Neural cell (in vitro differentiated cells): ENCODE data around the gene SIVA1. TPM values are rescaled to one million over a fixed set of nuclear protein-coding genes. Genes with fewer than 3 reads are reported as not detected.

Experiments used
- H2AFZ ChIP-seq: fragments of 200-600, 300-800 bp; sonication (generic), shearing (Covaris generic); 2 replicates; pipeline ENCODE4 v1.6.0; 2014; ENCODE audit warnings: low read depth, mild to moderate bottlenecking, antibody characterized with exemption, low read length, moderate library complexity
- H3F3A ChIP-seq: fragments of 200-600 bp; shearing (Covaris generic); 2 replicates; pipeline ENCODE4 v1.6.1; 2016; ENCODE audit warnings: mild to moderate bottlenecking, moderate library complexity, mixed read lengths, antibody characterized with exemption, low read length; ENCODE audit not compliant: insufficient read depth, poor library complexity, severe bottlenecking
- H3K27ac ChIP-seq: fragments of 200-600, 300-800 bp; sonication (generic), shearing (Covaris generic); 2 replicates; pipeline ENCODE4 v1.5.1; 2014; ENCODE audit warnings: mild to moderate bottlenecking, low read length, moderate library complexity
- H3K27me3 ChIP-seq: fragments of 300-800, 200-600 bp; sonication (generic), shearing (Covaris generic); 2 replicates; pipeline ENCODE4 v1.6.0; 2014; ENCODE audit warnings: mild to moderate bottlenecking, low read depth, low read length, moderate library complexity; ENCODE audit not compliant: insufficient read depth
- H3K36me3 ChIP-seq: fragments of 300-800, 200-600 bp; sonication (generic), shearing (Covaris generic); 2 replicates; pipeline ENCODE4 v1.5.1; 2014; ENCODE audit warnings: mild to moderate bottlenecking, antibody characterized with exemption, low read length, moderate library complexity; ENCODE audit not compliant: insufficient read depth
- H3K4me2 ChIP-seq: fragments of 300-800, 200-600 bp; sonication (generic), shearing (Covaris generic); 2 replicates; pipeline ENCODE4 v1.6.0; 2014; ENCODE audit warnings: mild to moderate bottlenecking, low read length
- H3K4me3 ChIP-seq: fragments of 300-800, 200-600 bp; sonication (generic), shearing (Covaris generic); 2 replicates; pipeline ENCODE4 v1.5.1; 2014; ENCODE audit warnings: mild to moderate bottlenecking, low read length, moderate library complexity
- H3K79me2 ChIP-seq: fragments of 200-600 bp; shearing (Covaris generic); replicated peaks from 2 replicates; pipeline ENCODE4 v1.6.0; 2014; ENCODE audit warnings: mild to moderate bottlenecking, low read length, moderate library complexity; ENCODE audit not compliant: insufficient read depth
- H3K9ac ChIP-seq: fragments of 300-800, 200-600 bp; sonication (generic), shearing (Covaris generic); 2 replicates; pipeline ENCODE4 v1.6.1; 2016; ENCODE audit warnings: mild to moderate bottlenecking, low read length, mixed read lengths
- H3K9me2 ChIP-seq: fragments of 200-600 bp; shearing (Covaris generic); 2 replicates; pipeline ENCODE4 v1.6.1; 2016; ENCODE audit warnings: mild to moderate bottlenecking, low read length, mixed read lengths; ENCODE audit not compliant: insufficient read depth
- H3K9me3 ChIP-seq: fragments of 200-600, 300-800 bp; sonication (generic), shearing (Covaris generic); 2 replicates; pipeline ENCODE4 v1.6.1; 2016; ENCODE audit warnings: mild to moderate bottlenecking, mixed run types, low read length, moderate library complexity, mixed read lengths
- H4K20me1 ChIP-seq: fragments of 200-600 bp; shearing (Covaris generic); 2 replicates; pipeline ENCODE4 v1.6.1; 2016; ENCODE audit warnings: mild to moderate bottlenecking, mixed run types; ENCODE audit not compliant: insufficient read depth
- EP300 ChIP-seq: fragments of 450-650 bp; conservative IDR thresholded peaks from 2 replicates; pipeline ENCODE4 v1.6.1; 2014; ENCODE audit warnings: antibody characterized with exemption, mild to moderate bottlenecking, moderate library complexity; ENCODE audit not compliant: poor library complexity, severe bottlenecking
- EZH2 ChIP-seq: fragments of 200-600, 300-800 bp; shearing (Covaris generic), sonication (generic); IDR thresholded peaks from 2 replicates; pipeline ENCODE4 v1.6.1; 2014; ENCODE audit warnings: antibody characterized with exemption, low read length, borderline replicate concordance, mild to moderate bottlenecking; ENCODE audit not compliant: insufficient read depth, poor library complexity, severe bottlenecking
- MXI1 ChIP-seq: fragments of 450-650 bp; conservative IDR thresholded peaks from 2 replicates; pipeline ENCODE4 v1.6.1; 2014; ENCODE audit warnings: antibody characterized with exemption, mild to moderate bottlenecking; ENCODE audit not compliant: poor library complexity, severe bottlenecking
- POLR2AphosphoS5 ChIP-seq: IDR thresholded peaks from 2 replicates; pipeline ENCODE4 v1.6.1; 2012
- RAD21 ChIP-seq: fragments of 450-650 bp; conservative IDR thresholded peaks from 2 replicates; pipeline ENCODE4 v1.6.1; 2014; ENCODE audit warnings: antibody characterized with exemption, mild to moderate bottlenecking, moderate library complexity
- SMC3 ChIP-seq: fragments of 450-650 bp; conservative IDR thresholded peaks from 2 replicates; pipeline ENCODE4 v1.6.1; 2014; ENCODE audit warnings: antibody characterized with exemption, mild to moderate bottlenecking, moderate library complexity; ENCODE audit not compliant: poor library complexity
- TAF1 ChIP-seq: IDR thresholded peaks from 2 replicates; pipeline ENCODE4 v1.6.1; 2012; ENCODE audit warnings: low read depth
- polyA plus RNA-seq: library from polyadenylated mRNA; depleted of rRNA; stranded (reverse); fragments of >200 nt; gene quantifications from 2 replicates; pipeline ENCODE4 v1.2.3, GENCODE V29; 2014
- TF ChIP-seq, protein P1 (sequence below): IDR thresholded peaks from 2 replicates; pipeline ENCODE4 v1.6.1; 2012; ENCODE audit warnings: borderline replicate concordance
- TF ChIP-seq, protein P2 (sequence below): fragments of 450-650 bp; IDR thresholded peaks from 2 replicates; pipeline ENCODE4 v1.5.1; 2014; ENCODE audit warnings: antibody characterized with exemption, mild to moderate bottlenecking, moderate library complexity; ENCODE audit not compliant: poor library complexity, severe bottlenecking

SIVA1 gene
- polyA plus RNA-seq, 1 donor from 2014 or later = 180 TPM

DNA sequence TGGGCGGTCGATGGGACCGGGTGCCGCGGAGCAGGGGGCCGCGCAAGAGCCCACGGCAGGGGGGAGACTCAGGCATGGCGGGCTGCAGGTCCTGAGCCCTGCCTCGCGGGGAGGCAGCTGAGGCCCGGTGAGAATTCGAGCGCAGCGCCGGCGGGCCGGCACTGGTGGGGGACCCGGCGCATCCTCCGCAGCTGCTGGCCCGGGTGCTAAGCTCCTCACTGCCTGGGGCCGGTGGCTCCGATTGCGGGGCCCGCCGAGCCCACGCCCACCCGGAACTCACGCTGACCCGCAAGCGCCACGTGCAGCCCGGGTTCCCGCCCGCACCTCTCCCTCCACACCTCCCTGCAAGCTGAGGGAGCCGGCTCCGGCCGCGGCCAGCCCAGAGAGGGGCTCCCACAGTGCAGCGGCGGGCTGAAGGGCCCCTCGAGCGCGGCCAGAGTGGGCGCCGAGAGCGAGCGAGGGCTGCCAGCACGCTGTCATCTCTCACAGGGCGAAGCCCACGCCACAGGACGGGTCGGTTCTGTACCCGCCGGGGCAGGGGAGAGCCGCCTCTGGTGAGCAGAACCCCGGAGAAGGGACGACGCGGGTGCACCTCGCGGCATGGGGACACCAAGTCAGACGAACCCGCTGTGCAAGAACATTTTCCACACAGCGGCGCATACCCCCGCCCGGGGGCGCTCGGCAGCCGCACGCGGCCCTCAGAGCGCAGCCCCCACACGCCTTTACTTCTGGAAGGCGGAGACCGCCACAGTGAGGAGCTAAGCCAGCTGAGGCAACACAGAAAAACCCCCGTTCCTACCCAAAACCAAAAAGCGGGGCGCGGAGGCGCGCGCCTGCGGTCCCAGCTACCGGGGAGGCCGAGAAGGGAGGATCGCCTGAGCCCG, 1.2 kb upstream of the SIVA1 start:
- no peak overlapping the region for H3K4me2 ChIP-seq
- H3K9me3 ChIP-seq = no peaks in the 10 kb centered on the region
- no peaks in the 10 kb centered on the region for H4K20me1 ChIP-seq
- H3F3A ChIP-seq = no peaks in the 10 kb centered on the region
- peak overlapping the region; percentile 100 for H3K4me3 ChIP-seq
- peak overlapping the region; percentile 81 for H3K27ac ChIP-seq
- H3K9me2 ChIP-seq = no peaks in the 10 kb centered on the region
- no peaks in the 10 kb centered on the region for H3K27me3 ChIP-seq
- H3K36me3 ChIP-seq = no peaks in the 10 kb centered on the region
- peak overlapping the region; percentile 92 for H3K9ac ChIP-seq
- TF ChIP-seq, protein P1, sequence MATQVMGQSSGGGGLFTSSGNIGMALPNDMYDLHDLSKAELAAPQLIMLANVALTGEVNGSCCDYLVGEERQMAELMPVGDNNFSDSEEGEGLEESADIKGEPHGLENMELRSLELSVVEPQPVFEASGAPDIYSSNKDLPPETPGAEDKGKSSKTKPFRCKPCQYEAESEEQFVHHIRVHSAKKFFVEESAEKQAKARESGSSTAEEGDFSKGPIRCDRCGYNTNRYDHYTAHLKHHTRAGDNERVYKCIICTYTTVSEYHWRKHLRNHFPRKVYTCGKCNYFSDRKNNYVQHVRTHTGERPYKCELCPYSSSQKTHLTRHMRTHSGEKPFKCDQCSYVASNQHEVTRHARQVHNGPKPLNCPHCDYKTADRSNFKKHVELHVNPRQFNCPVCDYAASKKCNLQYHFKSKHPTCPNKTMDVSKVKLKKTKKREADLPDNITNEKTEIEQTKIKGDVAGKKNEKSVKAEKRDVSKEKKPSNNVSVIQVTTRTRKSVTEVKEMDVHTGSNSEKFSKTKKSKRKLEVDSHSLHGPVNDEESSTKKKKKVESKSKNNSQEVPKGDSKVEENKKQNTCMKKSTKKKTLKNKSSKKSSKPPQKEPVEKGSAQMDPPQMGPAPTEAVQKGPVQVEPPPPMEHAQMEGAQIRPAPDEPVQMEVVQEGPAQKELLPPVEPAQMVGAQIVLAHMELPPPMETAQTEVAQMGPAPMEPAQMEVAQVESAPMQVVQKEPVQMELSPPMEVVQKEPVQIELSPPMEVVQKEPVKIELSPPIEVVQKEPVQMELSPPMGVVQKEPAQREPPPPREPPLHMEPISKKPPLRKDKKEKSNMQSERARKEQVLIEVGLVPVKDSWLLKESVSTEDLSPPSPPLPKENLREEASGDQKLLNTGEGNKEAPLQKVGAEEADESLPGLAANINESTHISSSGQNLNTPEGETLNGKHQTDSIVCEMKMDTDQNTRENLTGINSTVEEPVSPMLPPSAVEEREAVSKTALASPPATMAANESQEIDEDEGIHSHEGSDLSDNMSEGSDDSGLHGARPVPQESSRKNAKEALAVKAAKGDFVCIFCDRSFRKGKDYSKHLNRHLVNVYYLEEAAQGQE = no peak
- no peak for TF ChIP-seq POLR2AphosphoS5
- TF ChIP-seq, protein P2, sequence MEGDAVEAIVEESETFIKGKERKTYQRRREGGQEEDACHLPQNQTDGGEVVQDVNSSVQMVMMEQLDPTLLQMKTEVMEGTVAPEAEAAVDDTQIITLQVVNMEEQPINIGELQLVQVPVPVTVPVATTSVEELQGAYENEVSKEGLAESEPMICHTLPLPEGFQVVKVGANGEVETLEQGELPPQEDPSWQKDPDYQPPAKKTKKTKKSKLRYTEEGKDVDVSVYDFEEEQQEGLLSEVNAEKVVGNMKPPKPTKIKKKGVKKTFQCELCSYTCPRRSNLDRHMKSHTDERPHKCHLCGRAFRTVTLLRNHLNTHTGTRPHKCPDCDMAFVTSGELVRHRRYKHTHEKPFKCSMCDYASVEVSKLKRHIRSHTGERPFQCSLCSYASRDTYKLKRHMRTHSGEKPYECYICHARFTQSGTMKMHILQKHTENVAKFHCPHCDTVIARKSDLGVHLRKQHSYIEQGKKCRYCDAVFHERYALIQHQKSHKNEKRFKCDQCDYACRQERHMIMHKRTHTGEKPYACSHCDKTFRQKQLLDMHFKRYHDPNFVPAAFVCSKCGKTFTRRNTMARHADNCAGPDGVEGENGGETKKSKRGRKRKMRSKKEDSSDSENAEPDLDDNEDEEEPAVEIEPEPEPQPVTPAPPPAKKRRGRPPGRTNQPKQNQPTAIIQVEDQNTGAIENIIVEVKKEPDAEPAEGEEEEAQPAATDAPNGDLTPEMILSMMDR = no peak
- no peak for TF ChIP-seq MXI1
- no peak for TF ChIP-seq SMC3
- TF ChIP-seq EZH2 = no peak
- TF ChIP-seq RAD21 = no peak
- TF ChIP-seq TAF1 = no peak
- TF ChIP-seq EP300 = no peak
- peaks cover 20% of the 10 kb centered on the region for H3K79me2 ChIP-seq
- H2AFZ ChIP-seq = peak overlapping the region; percentile 53

DNA sequence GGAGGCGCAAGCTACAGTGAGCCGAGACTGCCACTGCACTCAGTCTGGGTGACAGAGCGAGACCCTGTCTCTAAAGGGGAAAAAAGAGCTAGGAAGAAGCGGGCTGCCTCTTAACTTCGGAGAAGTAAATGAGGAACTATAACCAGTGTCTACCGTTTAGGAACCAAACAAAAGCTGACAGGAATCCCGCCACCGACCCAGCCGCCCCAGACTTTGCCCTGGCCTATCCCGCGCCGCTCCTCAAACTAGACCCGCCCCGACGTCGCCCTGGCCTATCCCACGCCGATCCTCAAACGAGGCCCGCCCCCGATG, 568 bp upstream of the SIVA1 start:
- H3K27ac ChIP-seq = peak overlapping the region; percentile 81
- no peaks in the 10 kb centered on the region for H3K27me3 ChIP-seq
- no peaks in the 10 kb centered on the region for H4K20me1 ChIP-seq
- H3K36me3 ChIP-seq = no peaks in the 10 kb centered on the region
- H3K9me3 ChIP-seq = no peaks in the 10 kb centered on the region
- peak overlapping the region; percentile 92 for H3K9ac ChIP-seq
- H3K9me2 ChIP-seq = no peaks in the 10 kb centered on the region
- H3F3A ChIP-seq = no peaks in the 10 kb centered on the region
- H2AFZ ChIP-seq = peak overlapping the region; percentile 53
- H3K4me2 ChIP-seq = no peak overlapping the region
- H3K4me3 ChIP-seq = peak overlapping the region; percentile 100
- H3K79me2 ChIP-seq = peaks cover 20% of the 10 kb centered on the region
- TF ChIP-seq, protein P1 = peak; percentile 50
- TF ChIP-seq RAD21 (no peak), SMC3 (no peak)
